ENCODE results near the gene NAB2. TPM values are rescaled to one million over a fixed set of nuclear protein-coding genes. Genes with fewer than 3 reads are reported as not detected.

NAB2 gene
- total and polyA plus RNA-seq, 2 of the 8 experiments (the other 6 are each of a cell fraction or from before 2014, with no cell fraction given): 20.9 to 23.5 TPM

GRCh38 chr12:57089271-57090245 lies 644 bp downstream of the NAB2 start (continued):
- TF ChIP-seq EZH2 (IDR thresholded peaks at IDR 0.05; ENCODE audit: low read depth, low read length, severe bottlenecking) (no peak), CTBP2 (IDR thresholded peaks at IDR 0.05; ENCODE audit: borderline replicate concordance, insufficient read depth, insufficient read length, low read length) (no peak), SUZ12 (IDR thresholded peaks at IDR 0.05; ENCODE audit: low read length) (no peak), SIN3A (conservative IDR thresholded peaks at IDR 0.05 in 1 of 2, IDR thresholded peaks at IDR 0.05 in 1 of 2; ENCODE audit: low read depth in 1 of 2, low read length in 2 of 2) (0 out of 4 replicates have a peak, but pooled peaks of 1 of the 2 experiments have one; percentile 25), SP2 (IDR thresholded peaks at IDR 0.05; ENCODE audit: low read length) (no peak)
